NOMO-1 treated with dmso at 0.1 percent for 144 hours (cell line): ENCODE data around the gene TOMM6.
"Not testable (repeated sequence)": the region's sequence is repeated elsewhere in the genome, so short reads cannot be mapped to it uniquely, and the experiment has no call there.

ENCODE experiments used
- DNase-seq: peaks from one replicate; lab custom pipeline; 2025; ENCODE audit not compliant: unreplicated experiment; lab: John Stamatoyannopoulos, UW

Gene TOMM6

DNA sequence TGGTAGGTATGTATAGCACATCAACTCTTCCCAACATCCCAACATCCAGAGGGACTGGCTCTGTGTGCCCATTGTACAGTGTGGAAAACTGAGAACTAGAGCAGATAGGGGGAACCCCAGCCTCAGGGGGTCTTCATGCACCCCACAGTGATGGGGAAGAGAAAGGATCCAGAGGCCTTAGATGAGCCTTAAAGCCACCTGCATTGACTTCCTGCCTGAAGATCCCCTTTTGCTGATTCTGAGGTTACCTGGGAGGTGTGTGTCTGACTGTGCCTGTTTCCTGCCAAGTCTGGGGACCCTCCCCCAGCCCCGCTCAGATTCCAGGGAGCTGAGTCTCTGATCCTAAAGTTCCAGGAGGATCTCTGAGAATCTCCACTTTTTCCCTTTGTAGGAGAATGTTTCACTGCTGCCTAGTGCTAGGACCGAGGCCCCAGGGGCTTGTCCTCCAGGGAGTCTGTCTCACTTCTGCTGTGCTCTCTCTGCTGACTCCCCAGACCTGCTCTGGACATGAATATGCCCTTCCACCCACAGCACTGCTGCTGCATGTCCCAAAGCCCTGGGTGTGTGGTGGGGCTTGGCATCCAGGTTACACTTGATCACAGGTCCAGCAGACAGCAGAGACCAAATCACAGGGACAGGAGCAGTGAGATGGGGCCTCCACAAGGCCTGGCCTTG is 27.5 kb upstream of the TOMM6 start:
- no peak for DNase-seq

DNA sequence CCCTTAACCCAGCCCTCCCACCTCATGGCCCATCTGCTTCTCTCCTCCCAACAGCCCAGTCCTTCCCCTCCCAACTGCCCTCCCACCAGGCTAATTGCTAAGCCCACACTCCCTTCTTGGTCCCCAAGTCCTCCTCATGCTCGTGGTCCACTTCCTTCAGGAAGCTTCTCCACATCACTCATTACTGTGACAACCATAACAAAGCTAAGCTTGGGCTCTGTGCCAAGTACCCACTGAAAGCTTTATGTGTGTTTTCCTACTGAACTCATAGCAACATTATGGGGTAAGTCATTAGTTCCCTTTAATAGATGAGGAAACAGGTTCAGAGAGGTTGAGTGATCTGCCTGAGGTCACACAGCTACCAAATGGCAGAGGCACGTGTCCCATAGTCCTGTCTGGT is 24.0 kb upstream of the TOMM6 start:
- DNase-seq, result no peak

DNA sequence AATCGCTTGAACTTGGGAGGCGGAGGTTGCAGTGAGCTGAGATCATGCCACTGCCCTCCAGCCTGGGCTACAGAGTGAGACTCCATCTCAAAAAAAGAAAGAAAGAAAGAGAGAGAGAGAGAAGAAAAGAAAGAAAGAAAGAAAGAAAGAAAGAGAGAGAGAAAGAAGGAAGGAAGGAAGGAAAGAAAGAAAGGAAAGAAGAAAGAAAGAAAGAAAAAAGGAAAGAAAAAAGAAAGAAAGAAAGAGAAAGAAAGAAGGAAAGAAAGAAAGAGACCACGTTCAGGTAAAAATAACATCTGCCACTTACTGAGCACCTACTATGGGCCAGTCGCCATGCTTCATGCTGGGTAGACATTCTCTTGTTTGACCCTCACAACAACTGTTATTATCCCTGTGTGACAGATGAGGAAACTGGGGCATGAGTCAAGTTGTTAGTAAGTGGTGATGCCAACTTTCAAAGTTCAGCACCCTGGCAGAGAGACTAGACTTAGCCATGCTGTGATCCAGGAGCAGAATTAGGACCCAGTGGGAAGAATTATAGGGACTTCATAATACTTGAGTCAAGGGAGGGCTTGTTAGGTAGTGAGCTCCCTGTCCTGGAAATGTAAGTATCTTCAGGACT is 21.3 kb upstream of the TOMM6 start:
- DNase-seq, result not testable (repeated sequence)

- no peak for DNase-seq
Measured at GRCh38 chr6:41767112-41767833, 20.2 kb upstream of the TOMM6 start.

- no peak for DNase-seq
Measured at GRCh38 chr6:41768545-41769308, 18.8 kb upstream of the TOMM6 start.

- no peak for DNase-seq
Measured at GRCh38 chr6:41769376-41769775, 18.1 kb upstream of the TOMM6 start.

GRCh38 chr6:41770381-41771057 is 17.0 kb upstream of the TOMM6 start:
- no peak for DNase-seq

- DNase-seq, result no peak
Measured at GRCh38 chr6:41771058-41771983, 16.2 kb upstream of the TOMM6 start.

DNA sequence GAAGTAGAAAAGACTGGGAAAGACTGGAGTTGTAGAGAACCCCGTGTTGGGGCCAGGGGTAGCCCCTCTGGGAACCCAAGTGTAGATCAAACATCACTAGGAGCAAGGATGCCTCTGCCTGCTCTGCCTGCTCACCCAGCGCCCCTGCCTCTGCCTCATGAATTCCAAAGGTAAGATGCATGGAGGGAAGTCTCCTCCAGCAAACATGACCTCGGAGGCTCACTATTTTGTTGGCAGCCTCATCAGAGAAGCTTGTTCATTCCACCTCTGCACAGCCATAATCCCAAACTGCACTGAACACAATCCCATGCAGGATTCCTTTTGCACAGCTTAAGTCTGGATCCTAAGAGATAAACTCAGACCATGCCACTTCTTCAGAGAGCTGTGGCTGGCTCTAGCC is 12.7 kb upstream of the TOMM6 start:
- DNase-seq, result no peak

GRCh38 chr6:41775293-41775882 is 12.1 kb upstream of the TOMM6 start:
- no peak for DNase-seq

DNA sequence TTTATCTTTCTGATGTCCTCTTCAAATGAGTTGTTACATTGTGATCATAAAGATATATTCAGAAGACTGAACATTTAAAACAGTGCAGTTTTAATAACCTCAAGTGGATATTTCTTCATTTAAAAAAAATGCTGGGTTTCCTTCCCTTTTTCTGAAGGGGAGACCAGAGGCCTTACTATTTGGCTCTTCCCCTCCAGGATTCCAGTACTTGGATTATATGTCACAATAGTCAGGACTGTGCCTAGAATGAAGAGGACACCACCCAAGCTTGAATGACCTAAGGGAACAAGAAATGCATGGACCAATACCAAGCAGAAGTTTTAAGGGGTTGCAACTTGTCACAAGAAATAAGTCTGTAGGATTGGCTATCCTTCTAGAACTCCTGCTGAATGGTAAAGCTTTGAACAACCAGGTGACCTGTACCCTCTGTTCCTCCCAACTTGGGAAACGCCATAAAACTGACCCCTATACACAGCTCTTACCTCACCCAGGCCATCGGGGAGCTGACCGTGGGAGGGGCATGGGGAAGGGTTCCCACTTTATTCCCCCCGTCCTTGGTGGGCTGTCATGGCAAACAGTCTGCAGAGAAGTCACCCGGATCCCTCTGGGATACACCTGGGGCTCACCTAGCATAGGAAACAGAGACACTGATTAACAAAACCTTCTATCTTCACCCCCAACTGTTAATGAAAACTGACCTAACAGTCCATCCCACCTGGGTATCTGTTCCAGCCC is 9.8 kb upstream of the TOMM6 start:
- DNase-seq, result peak; percentile 30

DNA sequence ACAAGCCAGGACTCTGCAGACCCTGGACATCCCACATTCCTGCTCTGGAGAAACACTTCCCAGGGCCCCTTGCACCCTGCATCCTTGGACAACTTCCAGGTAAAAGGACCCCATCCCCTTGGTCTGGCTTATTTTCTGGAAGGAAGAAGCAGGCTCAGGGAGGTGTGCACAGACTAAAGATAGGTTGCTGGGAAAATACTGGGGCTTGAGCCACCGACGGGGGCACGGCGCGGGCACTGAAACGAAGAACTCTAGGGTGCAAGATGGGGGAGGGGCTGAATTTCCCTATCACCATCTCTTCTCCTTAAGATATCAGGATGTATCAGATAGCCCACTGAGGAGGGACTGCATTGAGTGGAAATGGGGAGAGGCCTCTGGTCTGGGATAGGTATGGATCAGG is 8.6 kb upstream of the TOMM6 start:
- DNase-seq, result no peak

- DNase-seq, result no peak
Measured at GRCh38 chr6:41779336-41779735, 8.2 kb upstream of the TOMM6 start.

GRCh38 chr6:41779788-41780550 is 7.5 kb upstream of the TOMM6 start, which contains the start of gene FRS3:
TSS of gene FRS3 (minus strand) at chr6:41779900. CDS start at chr6:41776987, 2,913 bp downstream.
- DNase-seq, result peak; percentile 92

DNA sequence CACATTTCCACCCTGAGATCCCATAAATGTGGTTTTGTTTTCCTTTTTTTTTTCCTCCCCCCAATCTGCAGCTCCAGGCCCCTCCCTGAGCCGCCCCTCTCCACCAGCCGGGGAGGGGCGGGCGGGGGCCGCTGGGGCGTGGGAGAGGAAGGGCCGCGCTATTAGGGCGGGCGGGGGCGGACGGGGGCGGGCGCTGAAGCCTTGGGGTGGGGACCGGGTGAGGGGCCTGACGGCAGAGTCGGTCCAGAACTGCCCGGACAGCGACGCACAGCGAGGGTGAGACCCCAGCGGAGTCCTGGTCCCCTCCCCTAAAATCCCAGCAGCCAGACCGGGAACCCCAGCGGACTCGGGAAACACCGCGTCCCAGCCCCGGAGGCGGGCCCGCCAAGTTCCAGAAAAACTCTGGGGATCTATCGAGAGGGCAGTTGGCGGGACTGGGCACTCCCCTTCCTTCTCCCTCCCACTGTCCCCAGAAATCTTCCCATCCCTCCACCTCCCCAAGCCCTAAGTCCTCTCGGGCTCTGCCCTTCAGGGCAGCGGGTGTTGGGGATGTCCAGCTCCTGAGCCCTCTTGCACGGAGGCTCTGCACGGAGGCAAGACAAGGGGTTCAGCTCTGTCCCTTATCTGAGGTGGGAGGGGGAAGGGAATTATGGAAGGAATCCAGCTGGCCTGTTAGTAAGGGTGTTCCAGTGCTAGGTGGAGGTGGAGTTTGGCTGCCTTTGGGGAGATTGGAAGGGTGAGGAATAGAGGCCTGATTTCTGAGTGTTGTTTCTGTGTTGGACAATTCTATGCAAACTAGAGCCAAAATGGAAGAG is 6.7 kb upstream of the TOMM6 start, which contains the start of gene PRICKLE4:
PRICKLE4 (plus strand) TSS at position 232 of the 815 bp plus-strand sequence. CDS start 2,692 bp downstream, outside the sequence.
- no peak for DNase-seq

GRCh38 chr6:41781366-41781730 is 6.1 kb upstream of the TOMM6 start:
- no peak for DNase-seq
